BE2C (cell line): Measurements from ENCODE around the gene EXOSC5.
"Not testable (repeated sequence)": the region's sequence is repeated elsewhere in the genome, so short reads cannot be mapped to it uniquely, and the experiment has no call there.

Experiments
- DNase-seq: peaks from one replicate; pipeline ENCODE4 v3.0.0-alpha.2; 2020
- H3K27me3 ChIP-seq: fragments of 250-450 bp; sonication (Bioruptor Pico); 2 replicates; pipeline ENCODE4 v1.5.1; 2020; ENCODE audit warnings: mild to moderate bottlenecking
- H3K36me3 ChIP-seq: fragments of 250-450 bp; sonication (Bioruptor Pico); 2 replicates; pipeline ENCODE4 v1.5.1; 2020; ENCODE audit warnings: mild to moderate bottlenecking
- H3K4me1 ChIP-seq: fragments of 250-450 bp; sonication (Bioruptor Pico); 2 replicates; pipeline ENCODE4 v1.5.1; 2020
- H3K4me3 ChIP-seq: 2 replicates; pipeline ENCODE4 v1.5.1; 2011; ENCODE audit warnings: low read depth, low read length
- H3K9me3 ChIP-seq: fragments of 250-450 bp; sonication (Bioruptor Pico); 2 replicates; pipeline ENCODE4 v1.5.1; 2020
- CTCF ChIP-seq: IDR thresholded peaks from 2 replicates; pipeline ENCODE4 v1.5.1; 2012; ENCODE audit warnings: mild to moderate bottlenecking, low read depth, low read length

The EXOSC5 gene

DNA sequence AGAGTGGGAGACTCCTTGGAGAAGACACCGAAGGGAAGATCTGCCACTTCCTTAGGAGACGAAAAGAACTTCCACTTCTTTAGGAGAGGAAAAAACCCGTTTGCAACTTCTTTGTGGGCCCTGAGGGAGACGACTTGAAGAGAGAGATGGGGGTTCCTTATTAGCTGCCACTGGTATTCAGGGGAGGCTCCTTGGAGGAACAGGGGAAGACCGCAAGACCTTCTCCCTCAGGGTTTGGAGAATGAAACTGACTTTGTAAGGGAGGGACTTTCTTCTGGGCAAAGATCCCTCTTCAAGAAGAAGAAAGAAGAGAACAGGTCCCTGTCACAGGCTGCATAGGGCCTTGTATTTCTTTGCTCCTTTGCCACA is 875 bp upstream of the EXOSC5 start:
- peak overlapping the region; percentile 91 for H3K4me3 ChIP-seq
- no peak for DNase-seq

GRCh38 chr19:41395355-41395754 is 1.8 kb downstream of the EXOSC5 start:
- no peaks in the 10 kb centered on the region for H3K9me3 ChIP-seq
- H3K4me1 ChIP-seq = no peaks in the 10 kb centered on the region
- peak overlapping the region; percentile 87 for H3K4me3 ChIP-seq
- no peak for TF ChIP-seq CTCF
- no peak for DNase-seq
- peaks cover 31% of the 10 kb centered on the region for H3K36me3 ChIP-seq
- no peaks in the 10 kb centered on the region for H3K27me3 ChIP-seq

More for the DNA sequence above, 875 bp upstream of the EXOSC5 start:
- Histone ChIP-seq H3K9me3 (no peaks in the 10 kb centered on the region), H3K4me1 (no peaks in the 10 kb centered on the region), H3K27me3 (no peaks in the 10 kb centered on the region), H3K36me3 (peaks cover 9% of the 10 kb centered on the region)
- no peak for TF ChIP-seq CTCF

DNA sequence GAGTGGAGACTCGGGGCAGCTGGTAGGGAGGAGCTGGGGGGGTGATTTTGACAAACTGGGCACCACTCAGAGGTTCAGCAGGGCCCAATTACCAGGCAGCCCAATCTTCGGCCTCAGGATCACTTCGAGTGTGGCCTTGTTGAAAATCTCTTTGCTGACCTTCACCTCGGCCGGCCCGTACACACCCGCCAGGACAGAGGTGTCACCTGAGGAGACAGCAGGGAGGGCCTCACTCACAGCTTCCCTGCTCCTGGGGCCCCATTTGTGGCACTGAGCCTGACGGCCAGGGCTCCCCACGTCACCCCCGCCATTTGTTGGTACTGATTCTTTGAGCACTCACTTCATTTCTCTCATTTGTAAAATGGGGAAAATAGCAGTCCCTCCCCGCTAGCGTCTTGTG is 4.4 kb downstream of the EXOSC5 start:
- H3K36me3 ChIP-seq = peaks cover 54% of the 10 kb centered on the region

DNA sequence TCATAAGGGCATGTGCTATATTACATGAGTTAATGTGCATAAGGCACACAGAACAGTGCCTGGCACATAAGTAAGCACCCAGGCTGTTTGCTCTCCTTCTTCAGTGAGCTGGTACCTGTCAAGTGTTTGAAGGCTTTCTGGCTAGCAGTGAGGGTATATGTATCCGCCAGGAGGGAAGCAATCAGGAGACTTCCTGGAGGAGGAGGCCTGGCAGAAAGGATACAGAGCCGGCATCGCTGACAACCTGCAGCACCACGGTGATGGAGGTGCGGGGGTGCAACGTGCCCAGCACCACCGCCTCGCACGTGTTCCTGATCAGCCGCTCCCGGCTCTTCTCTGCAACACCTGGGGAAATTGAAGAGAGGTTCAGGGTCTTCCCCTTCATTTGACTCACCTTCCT is 5.5 kb downstream of the EXOSC5 start:
- no peak for TF ChIP-seq CTCF
- Histone ChIP-seq H3K36me3 (peaks cover 53% of the 10 kb centered on the region), H3K4me3 (no peak overlapping the region), H3K4me1 (no peaks in the 10 kb centered on the region), H3K27me3 (no peaks in the 10 kb centered on the region), H3K9me3 (no peaks in the 10 kb centered on the region)
- DNase-seq = no peak

More for the DNA sequence above, 4.4 kb downstream of the EXOSC5 start:
- H3K9me3 ChIP-seq = no peaks in the 10 kb centered on the region
- H3K27me3 ChIP-seq = no peaks in the 10 kb centered on the region
- no peak for TF ChIP-seq CTCF
- H3K4me1 ChIP-seq = no peaks in the 10 kb centered on the region
- no peak overlapping the region for H3K4me3 ChIP-seq
- DNase-seq = no peak

DNA sequence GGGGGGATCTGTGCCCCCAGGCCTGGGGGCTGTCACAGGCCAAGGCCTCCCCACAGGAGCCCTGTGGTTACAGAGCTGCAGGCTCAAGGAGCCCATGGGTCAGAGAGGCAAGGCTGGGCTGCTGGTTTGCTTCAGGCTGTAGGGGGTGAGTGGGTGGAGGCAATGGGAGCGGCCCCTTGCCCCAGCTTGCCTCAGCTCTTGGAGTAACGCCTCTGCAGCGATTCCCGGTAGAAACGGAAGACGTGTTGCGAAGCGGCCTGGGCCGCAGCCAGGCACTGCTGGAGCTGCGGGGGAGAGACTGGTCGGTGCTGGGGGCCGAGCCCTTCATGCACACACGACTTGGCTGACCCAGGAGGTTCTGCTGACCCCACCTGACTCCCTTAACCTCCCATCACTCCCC is 10.7 kb downstream of the EXOSC5 start:
- peaks cover 36% of the 10 kb centered on the region for H3K36me3 ChIP-seq

DNA sequence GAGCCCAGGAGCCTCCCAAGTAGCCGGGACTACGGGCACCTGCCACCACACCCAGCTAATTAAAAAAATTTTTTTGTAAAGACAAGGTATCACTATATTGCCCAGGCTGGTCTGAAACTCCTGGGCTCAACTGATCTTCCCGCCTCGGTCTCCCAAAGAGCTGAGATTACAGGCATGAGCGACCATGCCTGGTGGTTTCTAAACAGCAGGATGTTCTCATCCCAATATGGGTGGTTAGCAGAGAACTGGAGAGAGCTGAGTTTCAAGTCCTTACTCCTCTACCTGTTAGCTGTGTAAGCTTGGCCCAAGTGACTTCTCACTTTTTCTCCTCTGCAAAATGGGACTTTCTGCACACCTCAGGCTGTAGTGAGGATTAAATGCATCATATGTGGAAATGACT is 12.8 kb downstream of the EXOSC5 start:
- TF ChIP-seq CTCF = no peak
- no peak for DNase-seq

More for the DNA sequence above, 10.7 kb downstream of the EXOSC5 start:
- no peak overlapping the region for H3K4me3 ChIP-seq
- TF ChIP-seq CTCF = no peak
- no peak for DNase-seq
- no peaks in the 10 kb centered on the region for H3K9me3 ChIP-seq
- no peaks in the 10 kb centered on the region for H3K4me1 ChIP-seq
- no peaks in the 10 kb centered on the region for H3K27me3 ChIP-seq

GRCh38 chr19:41381536-41381935 is 15.6 kb downstream of the EXOSC5 start:
- not testable (repeated sequence) for H3K36me3 ChIP-seq, H3K4me1 ChIP-seq

More for the DNA sequence above, 12.8 kb downstream of the EXOSC5 start:
- Histone ChIP-seq H3K36me3 (peaks cover 15% of the 10 kb centered on the region), H3K4me1 (peaks cover 4% of the 10 kb centered on the region; the same call in 1 of the 2 replicates), H3K27me3 (no peaks in the 10 kb centered on the region), H3K4me3 (no peak overlapping the region), H3K9me3 (no peaks in the 10 kb centered on the region)

More at GRCh38 chr19:41381536-41381935, 15.6 kb downstream of the EXOSC5 start:
- H3K9me3 ChIP-seq, H3K4me3 ChIP-seq, DNase-seq, H3K27me3 ChIP-seq: not testable (repeated sequence)
